GM18867 (cell line): ENCODE measurements around the gene DNAH8.

ENCODE experiments used
- ATAC-seq: cut with Tn5 transposase; IDR thresholded peaks from one replicate; pipeline ENCODE4 v1.9.1; 2021; ENCODE audit warnings: mild to moderate bottlenecking, moderate library complexity; ENCODE audit not compliant: unreplicated experiment

Gene DNAH8

GRCh38 chr6:38959138-38959537 is 244.0 kb downstream of the DNAH8 start:
- no peak for ATAC-seq

- no peak for ATAC-seq
Measured at GRCh38 chr6:38968702-38969149, 253.6 kb downstream of the DNAH8 start.

DNA sequence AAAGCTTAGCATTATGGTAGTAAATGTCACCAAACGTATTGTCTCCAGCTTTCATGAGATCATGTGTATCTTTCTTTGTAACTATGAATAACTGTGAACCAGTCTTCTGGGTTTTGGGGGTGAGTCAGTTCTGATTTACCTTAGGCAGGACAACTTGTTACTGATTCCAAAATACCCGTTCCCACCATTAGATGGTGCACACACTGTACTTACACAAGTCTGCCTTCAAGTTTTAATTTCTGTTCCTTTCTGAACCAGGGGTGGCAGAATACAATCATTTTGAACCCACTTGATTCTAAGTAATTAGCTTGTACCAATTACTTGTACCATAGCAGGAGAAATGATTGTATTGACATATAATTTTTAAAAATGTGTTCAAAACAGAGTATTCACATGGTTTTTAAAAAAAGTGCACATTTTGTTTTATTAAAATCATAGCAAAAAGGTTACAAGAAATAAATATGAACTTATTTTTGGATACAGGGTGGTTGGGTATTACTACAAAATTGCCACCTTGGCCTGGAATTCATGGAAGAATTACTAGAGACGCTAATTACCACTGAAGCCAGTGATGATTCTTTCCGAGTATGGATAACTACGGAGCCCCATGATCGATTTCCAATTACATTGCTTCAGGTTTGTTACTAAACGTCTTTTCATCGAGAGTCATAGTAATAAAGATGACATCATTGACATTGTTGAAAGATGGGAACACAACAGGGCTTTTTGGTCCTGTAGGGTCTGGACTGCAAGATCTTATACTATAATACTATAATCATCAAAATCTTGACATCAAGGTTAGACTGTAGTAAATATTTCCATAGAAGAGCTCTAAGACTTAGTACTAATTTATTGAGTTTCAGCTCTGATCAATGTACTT is 258.3 kb downstream of the DNAH8 start:
- peak; percentile 45 for ATAC-seq

GRCh38 chr6:38974389-38975151 is 259.5 kb downstream of the DNAH8 start:
- ATAC-seq: no peak

GRCh38 chr6:38975621-38976049 is 260.5 kb downstream of the DNAH8 start:
- ATAC-seq: no peak

DNA sequence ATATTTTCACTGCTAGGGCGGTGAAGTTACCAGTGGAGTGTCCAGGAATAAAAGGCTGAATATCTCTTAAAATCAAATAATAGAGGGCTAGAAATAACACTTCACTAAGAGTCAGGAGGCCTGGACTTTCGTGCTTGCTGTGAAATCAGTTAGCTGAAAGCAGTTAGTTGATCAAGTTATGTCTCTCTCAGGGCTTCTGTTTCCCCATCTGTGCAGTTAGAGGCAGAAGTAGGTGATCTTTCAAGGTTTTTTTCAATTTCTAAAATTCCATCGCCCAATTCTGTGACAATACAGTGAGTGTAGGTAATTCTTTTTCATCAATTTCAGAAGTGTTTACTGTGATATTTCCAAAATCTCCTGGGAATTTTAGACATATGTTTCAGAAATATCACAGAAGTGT is 260.9 kb downstream of the DNAH8 start:
- no peak for ATAC-seq

GRCh38 chr6:38976801-38977500 is 261.8 kb downstream of the DNAH8 start:
- ATAC-seq: no peak

GRCh38 chr6:38978139-38978704 is 263.1 kb downstream of the DNAH8 start:
- ATAC-seq: no peak

DNA sequence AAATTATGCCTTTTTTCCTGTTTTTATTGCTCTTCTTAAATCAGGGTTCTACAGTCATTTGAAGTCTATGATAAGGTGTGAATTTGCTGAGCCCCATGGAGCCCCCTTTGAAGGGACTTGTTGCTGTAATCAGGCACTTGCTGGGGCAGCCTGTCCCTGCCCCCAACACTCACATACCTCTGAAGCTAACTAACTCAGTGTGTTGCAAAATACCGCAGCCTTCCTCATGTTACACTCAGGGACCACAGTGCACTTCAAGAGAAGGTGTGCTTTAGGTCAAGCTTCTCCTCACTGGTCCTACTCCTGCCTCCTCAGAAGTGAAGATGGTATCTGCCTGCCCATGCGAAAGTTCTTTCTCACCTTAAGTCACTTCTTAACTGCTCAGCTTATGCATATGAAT is 267.4 kb downstream of the DNAH8 start:
- no peak for ATAC-seq

GRCh38 chr6:38984723-38985122 is 269.6 kb downstream of the DNAH8 start:
- ATAC-seq: no peak

DNA sequence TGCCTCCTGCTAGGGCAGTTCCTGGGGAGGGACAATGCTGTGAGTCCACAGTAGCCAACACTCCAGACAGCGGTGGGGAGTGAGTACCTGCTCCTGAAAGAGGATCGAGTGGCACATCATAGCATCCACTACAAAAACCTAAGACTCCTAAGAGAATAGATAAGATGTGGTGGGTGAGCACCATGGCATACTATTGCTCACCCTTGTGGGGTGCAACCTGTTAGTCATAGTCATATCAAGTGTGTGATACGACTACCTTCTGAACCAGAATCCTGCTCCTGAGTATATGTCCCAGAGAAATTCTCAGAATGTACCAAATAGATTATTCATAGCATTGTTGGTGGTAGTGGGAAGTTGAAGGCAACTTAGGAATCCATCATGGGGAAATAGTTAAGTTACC is 270.7 kb downstream of the DNAH8 start:
- no peak for ATAC-seq

DNA sequence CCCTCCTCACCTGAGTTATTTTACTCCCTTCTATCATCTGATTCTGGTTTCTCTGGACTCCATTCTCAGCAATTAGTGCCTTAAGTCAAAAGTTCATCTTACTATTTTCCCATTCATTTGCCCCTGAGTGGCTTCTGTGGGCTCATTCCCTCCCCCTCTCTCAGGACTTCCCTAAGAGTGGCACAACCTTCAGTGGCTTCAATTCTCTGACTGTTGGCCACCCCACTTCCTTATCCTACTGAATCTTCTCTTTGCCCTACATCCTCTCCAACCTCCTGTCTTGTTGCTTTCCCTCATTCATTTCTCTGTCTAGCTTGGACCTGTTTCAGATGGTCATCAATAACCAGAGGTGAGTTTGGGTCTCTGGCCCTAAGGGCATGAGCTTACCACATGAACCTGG is 272.4 kb downstream of the DNAH8 start:
- ATAC-seq: no peak

GRCh38 chr6:38988736-38989449 is 273.8 kb downstream of the DNAH8 start:
- ATAC-seq: no peak

GRCh38 chr6:38990475-38990874 is 275.4 kb downstream of the DNAH8 start:
- no peak for ATAC-seq

GRCh38 chr6:38996676-38997075 is 281.6 kb downstream of the DNAH8 start:
- no peak for ATAC-seq

GRCh38 chr6:38997128-38997761 is 282.1 kb downstream of the DNAH8 start:
- ATAC-seq: no peak

DNA sequence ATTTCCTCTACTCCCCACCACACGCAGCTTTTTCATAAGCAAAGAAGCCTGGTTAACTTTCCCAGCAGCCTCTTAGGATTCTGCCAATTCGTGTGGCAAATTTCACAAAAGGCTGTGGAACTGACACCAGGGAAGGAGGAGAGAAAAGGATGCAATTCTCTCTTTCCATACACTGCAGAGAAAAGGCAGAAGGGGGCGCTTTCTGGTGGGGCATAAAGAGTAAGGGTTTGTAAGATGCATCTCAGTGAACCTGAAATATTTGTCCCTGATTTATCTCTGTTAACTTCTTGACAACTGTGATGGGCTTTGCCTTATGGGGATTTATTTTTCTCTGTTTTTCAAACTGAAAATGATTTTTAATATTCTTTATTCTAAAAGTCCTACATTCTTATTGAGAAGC is 288.0 kb downstream of the DNAH8 start:
- ATAC-seq: no peak

DNA sequence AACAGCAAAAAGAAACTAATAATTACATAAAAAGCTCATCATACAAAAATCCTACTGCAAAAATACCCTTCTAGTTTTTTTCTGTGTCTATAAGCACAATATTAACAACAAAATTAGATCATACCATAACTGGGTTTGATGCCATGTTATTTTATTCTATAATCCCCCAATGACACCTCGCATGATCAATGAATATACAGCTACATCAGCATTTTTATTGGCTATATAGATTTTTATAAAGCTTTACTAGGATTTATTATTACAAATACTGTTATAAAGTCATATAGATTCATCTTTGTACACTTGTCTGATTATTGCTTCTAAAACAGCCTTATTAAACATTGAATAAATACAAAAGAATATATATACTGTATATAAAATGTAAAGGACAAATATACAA is 288.4 kb downstream of the DNAH8 start:
- no peak for ATAC-seq

- ATAC-seq: no peak
Measured at GRCh38 chr6:39004801-39005200, 289.7 kb downstream of the DNAH8 start.

GRCh38 chr6:39005774-39006173 is 290.7 kb downstream of the DNAH8 start:
- ATAC-seq: no peak
